ENCODE measurements around the gene ZNF683. TPM values are rescaled to one million over a fixed set of nuclear protein-coding genes. Genes with fewer than 3 reads are reported as not detected.
"Not testable (repeated sequence)": the region's sequence is repeated elsewhere in the genome, so short reads cannot be mapped to it uniquely, and the experiment has no call there.

ZNF683 gene
- polyA plus RNA-seq, 1 donor from 2014 or later: not detected

- no peak overlapping the region for H3K4me2 ChIP-seq (ENCODE audit: low read length)
- TF ChIP-seq MXI1 (conservative IDR thresholded peaks at IDR 0.05; ENCODE audit: poor library complexity, severe bottlenecking): no peak
- TF ChIP-seq, protein P1, sequence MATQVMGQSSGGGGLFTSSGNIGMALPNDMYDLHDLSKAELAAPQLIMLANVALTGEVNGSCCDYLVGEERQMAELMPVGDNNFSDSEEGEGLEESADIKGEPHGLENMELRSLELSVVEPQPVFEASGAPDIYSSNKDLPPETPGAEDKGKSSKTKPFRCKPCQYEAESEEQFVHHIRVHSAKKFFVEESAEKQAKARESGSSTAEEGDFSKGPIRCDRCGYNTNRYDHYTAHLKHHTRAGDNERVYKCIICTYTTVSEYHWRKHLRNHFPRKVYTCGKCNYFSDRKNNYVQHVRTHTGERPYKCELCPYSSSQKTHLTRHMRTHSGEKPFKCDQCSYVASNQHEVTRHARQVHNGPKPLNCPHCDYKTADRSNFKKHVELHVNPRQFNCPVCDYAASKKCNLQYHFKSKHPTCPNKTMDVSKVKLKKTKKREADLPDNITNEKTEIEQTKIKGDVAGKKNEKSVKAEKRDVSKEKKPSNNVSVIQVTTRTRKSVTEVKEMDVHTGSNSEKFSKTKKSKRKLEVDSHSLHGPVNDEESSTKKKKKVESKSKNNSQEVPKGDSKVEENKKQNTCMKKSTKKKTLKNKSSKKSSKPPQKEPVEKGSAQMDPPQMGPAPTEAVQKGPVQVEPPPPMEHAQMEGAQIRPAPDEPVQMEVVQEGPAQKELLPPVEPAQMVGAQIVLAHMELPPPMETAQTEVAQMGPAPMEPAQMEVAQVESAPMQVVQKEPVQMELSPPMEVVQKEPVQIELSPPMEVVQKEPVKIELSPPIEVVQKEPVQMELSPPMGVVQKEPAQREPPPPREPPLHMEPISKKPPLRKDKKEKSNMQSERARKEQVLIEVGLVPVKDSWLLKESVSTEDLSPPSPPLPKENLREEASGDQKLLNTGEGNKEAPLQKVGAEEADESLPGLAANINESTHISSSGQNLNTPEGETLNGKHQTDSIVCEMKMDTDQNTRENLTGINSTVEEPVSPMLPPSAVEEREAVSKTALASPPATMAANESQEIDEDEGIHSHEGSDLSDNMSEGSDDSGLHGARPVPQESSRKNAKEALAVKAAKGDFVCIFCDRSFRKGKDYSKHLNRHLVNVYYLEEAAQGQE (IDR thresholded peaks at IDR 0.05; ENCODE audit: borderline replicate concordance): no peak
- no peak for TF ChIP-seq POLR2AphosphoS5 (IDR thresholded peaks at IDR 0.05)
- TF ChIP-seq EP300 (conservative IDR thresholded peaks at IDR 0.05; ENCODE audit: poor library complexity, severe bottlenecking): no peak
- no peaks in the 10 kb centered on the region for H3K36me3 ChIP-seq (ENCODE audit: insufficient read depth, low read length)
- no peak overlapping the region for H2AFZ ChIP-seq (ENCODE audit: low read depth, low read length)
- H3K9ac ChIP-seq (ENCODE audit: low read length): no peak overlapping the region
- H3K9me2 ChIP-seq (ENCODE audit: insufficient read depth, low read length): no peaks in the 10 kb centered on the region
- no peak overlapping the region for H3K4me3 ChIP-seq (ENCODE audit: low read length)
- H3K79me2 ChIP-seq (replicated peaks; ENCODE audit: insufficient read depth, low read length): no peaks in the 10 kb centered on the region
- H3F3A ChIP-seq (ENCODE audit: insufficient read depth, low read length, poor library complexity, severe bottlenecking): no peaks in the 10 kb centered on the region
- H3K27ac ChIP-seq (ENCODE audit: low read length): no peak overlapping the region
- H3K9me3 ChIP-seq (ENCODE audit: low read length): no peaks in the 10 kb centered on the region
- H3K27me3 ChIP-seq (ENCODE audit: insufficient read depth, low read depth, low read length): no peaks in the 10 kb centered on the region
- H4K20me1 ChIP-seq (ENCODE audit: insufficient read depth): no peaks in the 10 kb centered on the region
These were observed 14.9 kb upstream of the ZNF683 start for GRCh38 chr1:26387447-26387846.

- not testable (repeated sequence) for H3K4me3 ChIP-seq (ENCODE audit: low read length); H3K9me3 ChIP-seq (ENCODE audit: low read length); H2AFZ ChIP-seq (ENCODE audit: low read depth, low read length); H3K9ac ChIP-seq (ENCODE audit: low read length); H3K9me2 ChIP-seq (ENCODE audit: insufficient read depth, low read length); H3K79me2 ChIP-seq (replicated peaks; ENCODE audit: insufficient read depth, low read length); H3K36me3 ChIP-seq (ENCODE audit: insufficient read depth, low read length); H4K20me1 ChIP-seq (ENCODE audit: insufficient read depth); H3K4me2 ChIP-seq (ENCODE audit: low read length); H3K27ac ChIP-seq (ENCODE audit: low read length); H3K27me3 ChIP-seq (ENCODE audit: insufficient read depth, low read depth, low read length); H3F3A ChIP-seq (ENCODE audit: insufficient read depth, low read length, poor library complexity, severe bottlenecking)
These were observed 12.5 kb upstream of the ZNF683 start for GRCh38 chr1:26385063-26385462.

GRCh38 chr1:26384076-26384475, 11.5 kb upstream of the ZNF683 start:
- Histone ChIP-seq H2AFZ (ENCODE audit: low read depth, low read length) (no peak overlapping the region), H3K9me3 (ENCODE audit: low read length) (no peaks in the 10 kb centered on the region), H3K9ac (ENCODE audit: low read length) (no peak overlapping the region), H3K27me3 (ENCODE audit: insufficient read depth, low read depth, low read length) (no peaks in the 10 kb centered on the region), H3K36me3 (ENCODE audit: insufficient read depth, low read length) (no peaks in the 10 kb centered on the region), H3K4me3 (ENCODE audit: low read length) (no peak overlapping the region), H3K79me2 (replicated peaks; ENCODE audit: insufficient read depth, low read length) (no peaks in the 10 kb centered on the region), H3K9me2 (ENCODE audit: insufficient read depth, low read length) (no peaks in the 10 kb centered on the region), H3K27ac (ENCODE audit: low read length) (no peak overlapping the region), H4K20me1 (ENCODE audit: insufficient read depth) (no peaks in the 10 kb centered on the region), H3K4me2 (ENCODE audit: low read length) (no peak overlapping the region), H3F3A (ENCODE audit: insufficient read depth, low read length, poor library complexity, severe bottlenecking) (no peaks in the 10 kb centered on the region)
- TF ChIP-seq RAD21 (conservative IDR thresholded peaks at IDR 0.05) (no peak), POLR2AphosphoS5 (IDR thresholded peaks at IDR 0.05) (no peak), CTCF (IDR thresholded peaks at IDR 0.05; ENCODE audit: poor library complexity, severe bottlenecking) (no peak), EP300 (conservative IDR thresholded peaks at IDR 0.05; ENCODE audit: poor library complexity, severe bottlenecking) (no peak), MXI1 (conservative IDR thresholded peaks at IDR 0.05; ENCODE audit: poor library complexity, severe bottlenecking) (no peak), SMC3 (conservative IDR thresholded peaks at IDR 0.05; ENCODE audit: poor library complexity) (no peak)
- TF ChIP-seq, protein P1 (IDR thresholded peaks at IDR 0.05; ENCODE audit: borderline replicate concordance): no peak

Data from neural cell (in vitro differentiated cells).